Measurements from ENCODE around the gene UNC119. TPM values are rescaled to one million over a fixed set of nuclear protein-coding genes. Genes with fewer than 3 reads are reported as not detected.

Gene UNC119
- total and polyA plus RNA-seq, 9 donors, result 14.4 to 27.3 (median 19.3) TPM

GRCh38 chr17:28501421-28502284, 50.8 kb downstream of the UNC119 start:
- H3K4me3 ChIP-seq, result no peak overlapping the region
- H3K9me3 ChIP-seq, result no peaks in the 10 kb centered on the region
- intact Hi-C loops (cut with DNase I), result no loop called here
- DNase-seq, result no peak
- H3K36me3 ChIP-seq, result no peaks in the 10 kb centered on the region
- no peaks in the 10 kb centered on the region for H3K4me1 ChIP-seq (ENCODE audit: insufficient read depth)
- TF ChIP-seq POLR2A (IDR thresholded peaks at IDR 0.05), result no peak
- TF ChIP-seq EP300 (IDR thresholded peaks at IDR 0.05), result no peak
- no peak for TF ChIP-seq CTCF (IDR thresholded peaks at IDR 0.05)
- 67 to 75% (median 67%) methylated on average over 3 of the region's 3 CpGs for WGBS, 3 donors
- no peak overlapping the region for H3K27ac ChIP-seq
- H3K27me3 ChIP-seq, result no peaks in the 10 kb centered on the region

- Histone ChIP-seq H3K27ac (no peak overlapping the region), H3K4me3 (no peak overlapping the region), H3K9me3 (no peaks in the 10 kb centered on the region), H3K4me1 (ENCODE audit: insufficient read depth) (no peaks in the 10 kb centered on the region), H3K27me3 (no peaks in the 10 kb centered on the region), H3K36me3 (no peaks in the 10 kb centered on the region)
- TF ChIP-seq CTCF (IDR thresholded peaks at IDR 0.05), result no peak
- TF ChIP-seq EP300 (IDR thresholded peaks at IDR 0.05), result no peak
- no peak for TF ChIP-seq POLR2A (IDR thresholded peaks at IDR 0.05)
- intact Hi-C loops (cut with DNase I), result no loop called here
- WGBS, 3 donors, result 55 to 63% (median 58%) methylated on average over 13 of the region's 13 CpGs
- DNase-seq, result no peak
These were observed 51.6 kb downstream of the UNC119 start for GRCh38 chr17:28500712-28501379.

GRCh38 chr17:28499684-28500357, 52.6 kb downstream of the UNC119 start:
- DNase-seq, result no peak
- H3K36me3 ChIP-seq, result no peaks in the 10 kb centered on the region
- H3K4me3 ChIP-seq, result no peak overlapping the region
- H3K27ac ChIP-seq, result no peak overlapping the region
- 66 to 69% (median 68%) methylated on average over 9 of the region's 9 CpGs for WGBS, 3 donors
- no peaks in the 10 kb centered on the region for H3K27me3 ChIP-seq
- H3K4me1 ChIP-seq (ENCODE audit: insufficient read depth), result no peaks in the 10 kb centered on the region
- no peaks in the 10 kb centered on the region for H3K9me3 ChIP-seq
- intact Hi-C loops (cut with DNase I), result loop anchor here in 2 of 4 donors (5.0 kb wide), 1 partner anchor 112 kb away; the partner anchor contains the start of gene RSKR (in 2 of the 2)
- no peak for TF ChIP-seq POLR2A (IDR thresholded peaks at IDR 0.05)
- TF ChIP-seq CTCF (IDR thresholded peaks at IDR 0.05), result no peak
- no peak for TF ChIP-seq EP300 (IDR thresholded peaks at IDR 0.05)

- Histone ChIP-seq H3K27ac (no peak overlapping the region), H3K9me3 (no peaks in the 10 kb centered on the region), H3K27me3 (no peaks in the 10 kb centered on the region), H3K36me3 (no peaks in the 10 kb centered on the region), H3K4me3 (no peak overlapping the region), H3K4me1 (ENCODE audit: insufficient read depth) (no peaks in the 10 kb centered on the region)
- 79 to 94% (median 81%) methylated on average over 9 of the region's 9 CpGs for WGBS, 3 donors
- intact Hi-C loops (cut with DNase I), result loop anchor here in 2 of 4 donors (5.0 kb wide), 1 partner anchor 113 kb away; the partner anchor contains the start of gene RSKR (in 2 of the 2)
- TF ChIP-seq EP300 (IDR thresholded peaks at IDR 0.05), result no peak
- TF ChIP-seq CTCF (IDR thresholded peaks at IDR 0.05), result no peak
- no peak for TF ChIP-seq POLR2A (IDR thresholded peaks at IDR 0.05)
- no peak for DNase-seq
These were observed 53.1 kb downstream of the UNC119 start for GRCh38 chr17:28499364-28499664.
